ENCODE measurements around the gene CIAO3.

CIAO3 gene

DNA sequence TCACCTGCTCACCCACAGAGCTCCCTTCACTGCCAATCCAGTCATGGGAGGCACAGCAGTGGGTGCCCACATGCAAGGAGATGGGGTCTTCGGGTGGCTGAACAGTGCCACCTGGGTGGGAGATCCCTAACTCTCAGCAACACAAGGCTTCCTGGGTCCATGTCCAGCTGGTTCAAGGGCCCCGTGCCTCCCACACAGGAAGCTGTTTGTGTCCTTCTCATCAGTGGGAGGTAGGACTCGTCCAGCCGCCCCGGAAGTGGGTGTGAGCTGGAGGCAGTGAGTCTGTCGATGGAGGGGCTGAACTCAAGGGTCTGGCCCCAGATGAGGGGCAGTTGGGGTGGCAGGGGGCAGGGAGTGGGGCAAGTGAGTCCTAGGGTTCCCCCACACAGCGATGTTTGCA, 36.8 kb downstream of the CIAO3 start:
- no peaks in the 10 kb centered on the region for H3K27me3 ChIP-seq
- TF ChIP-seq, protein P1, sequence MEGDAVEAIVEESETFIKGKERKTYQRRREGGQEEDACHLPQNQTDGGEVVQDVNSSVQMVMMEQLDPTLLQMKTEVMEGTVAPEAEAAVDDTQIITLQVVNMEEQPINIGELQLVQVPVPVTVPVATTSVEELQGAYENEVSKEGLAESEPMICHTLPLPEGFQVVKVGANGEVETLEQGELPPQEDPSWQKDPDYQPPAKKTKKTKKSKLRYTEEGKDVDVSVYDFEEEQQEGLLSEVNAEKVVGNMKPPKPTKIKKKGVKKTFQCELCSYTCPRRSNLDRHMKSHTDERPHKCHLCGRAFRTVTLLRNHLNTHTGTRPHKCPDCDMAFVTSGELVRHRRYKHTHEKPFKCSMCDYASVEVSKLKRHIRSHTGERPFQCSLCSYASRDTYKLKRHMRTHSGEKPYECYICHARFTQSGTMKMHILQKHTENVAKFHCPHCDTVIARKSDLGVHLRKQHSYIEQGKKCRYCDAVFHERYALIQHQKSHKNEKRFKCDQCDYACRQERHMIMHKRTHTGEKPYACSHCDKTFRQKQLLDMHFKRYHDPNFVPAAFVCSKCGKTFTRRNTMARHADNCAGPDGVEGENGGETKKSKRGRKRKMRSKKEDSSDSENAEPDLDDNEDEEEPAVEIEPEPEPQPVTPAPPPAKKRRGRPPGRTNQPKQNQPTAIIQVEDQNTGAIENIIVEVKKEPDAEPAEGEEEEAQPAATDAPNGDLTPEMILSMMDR (IDR thresholded peaks at IDR 0.05; ENCODE audit: low read depth, low read length) = no peak

DNA sequence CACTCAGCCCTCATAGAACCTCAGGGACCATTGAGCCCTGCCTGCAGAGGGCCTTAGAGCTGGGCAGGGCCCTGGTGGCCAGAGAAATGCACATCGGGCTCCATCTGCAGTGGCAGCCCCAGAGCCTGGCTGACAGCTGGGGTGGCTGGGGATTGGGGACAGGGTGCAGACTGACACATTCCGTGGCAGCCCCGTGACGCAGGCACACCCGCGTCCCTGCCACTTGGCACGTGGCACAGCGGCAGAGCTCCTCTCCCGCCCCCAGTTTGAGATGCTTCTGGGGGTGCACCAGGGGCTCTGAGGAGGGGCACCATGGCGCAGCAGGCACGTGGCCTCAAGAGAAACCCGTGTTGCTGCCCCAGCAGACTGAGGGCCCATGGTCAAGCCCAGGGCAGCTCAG, 37.4 kb downstream of the CIAO3 start:
- Histone ChIP-seq H3K36me3 (peaks cover 9% of the 10 kb centered on the region), H3K27me3 (no peaks in the 10 kb centered on the region), H3K9me3 (no peaks in the 10 kb centered on the region), H3K4me1 (peaks cover 3% of the 10 kb centered on the region; the same call in 1 of the 2 replicates), H3K4me3 (ENCODE audit: low read depth, low read length) (no peak overlapping the region)
- TF ChIP-seq, protein P1 (IDR thresholded peaks at IDR 0.05; ENCODE audit: low read depth, low read length) = no peak
- no peak for DNase-seq

More for the DNA sequence above, 36.8 kb downstream of the CIAO3 start:
- peak overlapping the region; percentile 72; the same call in 1 of the 2 replicates for H3K4me3 ChIP-seq (ENCODE audit: low read depth, low read length)
- H3K4me1 ChIP-seq = peaks cover 4% of the 10 kb centered on the region
- no peak for DNase-seq
- peaks cover 9% of the 10 kb centered on the region for H3K36me3 ChIP-seq
- H3K9me3 ChIP-seq = no peaks in the 10 kb centered on the region

DNA sequence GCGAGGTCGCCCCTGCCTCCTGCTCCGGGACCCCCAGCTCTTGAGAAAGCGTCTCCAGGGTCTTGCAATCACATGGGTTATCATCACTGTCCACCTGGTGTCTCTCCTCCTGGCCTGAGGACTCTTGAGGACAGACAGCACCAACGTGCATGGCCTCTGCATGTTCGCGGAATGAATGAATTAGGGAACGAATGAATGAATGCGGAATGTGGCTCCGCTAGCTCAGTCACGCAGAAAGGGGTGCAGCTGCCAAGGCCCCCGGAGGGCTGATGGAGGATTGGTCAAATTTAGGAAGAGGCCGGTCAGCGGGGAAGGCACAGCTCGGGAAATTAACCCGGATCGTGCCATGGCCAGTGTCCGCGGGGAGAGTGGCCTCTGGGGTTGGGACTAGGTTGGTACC, 38.5 kb downstream of the CIAO3 start:
- H3K9me3 ChIP-seq = no peaks in the 10 kb centered on the region
- TF ChIP-seq, protein P1 (IDR thresholded peaks at IDR 0.05; ENCODE audit: low read depth, low read length) = no peak
- no peaks in the 10 kb centered on the region for H3K27me3 ChIP-seq
- peaks cover 12% of the 10 kb centered on the region for H3K36me3 ChIP-seq
- DNase-seq = no peak
- no peak overlapping the region for H3K4me3 ChIP-seq (ENCODE audit: low read depth, low read length)
- peaks cover 3% of the 10 kb centered on the region; the same call in 1 of the 2 replicates for H3K4me1 ChIP-seq

DNA sequence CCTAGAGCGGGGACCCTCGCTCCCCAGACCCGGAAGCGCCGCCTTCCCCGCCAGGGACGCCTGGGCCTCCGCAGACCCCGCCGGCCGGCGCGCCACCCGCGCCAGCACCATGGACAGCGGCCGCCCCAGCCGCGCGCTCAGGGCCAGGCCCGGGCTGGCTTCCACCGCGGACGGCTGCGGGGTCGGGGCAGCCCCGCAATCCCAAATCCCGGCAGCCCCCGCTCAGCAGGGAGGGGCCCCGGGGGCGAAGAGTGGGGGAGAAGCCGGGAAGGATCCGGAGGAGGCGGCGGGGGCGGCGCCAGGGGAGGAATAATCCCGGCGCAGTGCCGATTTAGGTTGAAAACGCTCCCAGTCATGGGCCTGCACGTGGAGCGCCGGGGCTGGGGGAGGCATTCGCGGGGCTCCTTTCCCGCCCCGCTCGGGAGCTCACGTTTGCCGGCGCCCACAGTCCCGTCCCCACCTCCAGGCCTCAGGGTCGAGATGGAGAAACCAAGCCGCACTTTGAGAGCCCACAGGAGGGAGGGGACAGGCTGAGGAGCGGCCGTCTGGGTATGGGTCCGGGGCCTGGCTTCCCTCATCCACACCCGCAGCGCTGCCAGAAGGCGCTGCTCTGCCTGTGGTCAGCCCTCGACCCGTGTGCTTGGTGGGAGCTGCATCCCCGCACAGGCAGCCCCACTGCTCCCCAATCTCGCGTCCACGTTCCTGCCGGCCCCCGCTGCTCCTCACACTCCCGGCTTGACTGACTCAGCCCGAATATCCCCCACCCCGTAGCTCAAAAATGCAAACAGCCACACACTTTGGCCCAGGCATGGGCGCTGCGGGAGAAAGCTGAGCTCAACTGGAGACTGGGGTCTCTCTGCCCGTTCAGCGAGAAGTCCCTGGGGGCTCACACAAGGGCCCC, 39.9 kb downstream of the CIAO3 start:
- Histone ChIP-seq H3K36me3 (peaks cover 12% of the 10 kb centered on the region), H3K4me1 (peaks cover 3% of the 10 kb centered on the region; the same call in 1 of the 2 replicates), H3K4me3 (ENCODE audit: low read depth, low read length) (no peak overlapping the region), H3K9me3 (no peaks in the 10 kb centered on the region), H3K27me3 (no peaks in the 10 kb centered on the region)
- TF ChIP-seq, protein P1 (IDR thresholded peaks at IDR 0.05; ENCODE audit: low read depth, low read length) = no peak
- DNase-seq = no peak

DNA sequence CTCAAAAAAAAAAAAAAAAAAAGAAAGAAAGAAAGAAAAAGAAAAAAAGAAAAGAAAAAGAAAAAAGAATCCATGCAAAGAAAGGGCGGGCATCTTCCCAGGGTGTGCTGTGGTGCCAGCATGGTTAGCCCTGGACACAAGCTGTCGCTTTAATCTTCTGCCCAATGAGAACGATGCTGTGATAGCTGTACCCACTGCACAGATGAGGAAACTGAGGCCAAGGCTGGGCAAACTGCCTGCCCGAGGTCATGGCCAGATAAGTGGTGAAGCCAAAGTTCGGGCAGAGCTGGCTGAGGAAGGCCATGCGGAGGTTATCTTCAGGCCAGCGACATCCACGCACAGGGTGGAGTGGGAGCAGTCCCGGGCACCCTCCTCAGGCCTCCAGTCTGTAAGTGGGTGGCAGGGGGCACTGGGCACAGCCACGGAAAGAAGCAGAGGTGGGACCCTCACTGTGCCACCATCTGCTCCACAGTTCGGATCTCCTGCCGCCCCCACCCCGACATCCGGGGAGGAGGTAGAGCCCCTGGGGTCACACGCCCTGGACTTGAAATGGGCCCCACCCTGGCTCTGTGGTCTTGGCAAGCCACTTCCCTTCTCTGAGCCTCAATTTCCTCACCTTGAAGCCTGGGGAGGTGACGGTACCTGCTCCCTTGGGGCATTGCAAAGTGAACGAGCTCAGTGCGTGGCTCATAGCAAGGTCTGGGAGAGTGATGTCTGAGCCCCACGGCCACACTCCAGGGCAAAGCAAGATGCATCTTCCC, 41.7 kb downstream of the CIAO3 start:
- H3K36me3 ChIP-seq = peaks cover 18% of the 10 kb centered on the region
- no peak overlapping the region for H3K4me3 ChIP-seq (ENCODE audit: low read depth, low read length)
- TF ChIP-seq, protein P1 (IDR thresholded peaks at IDR 0.05; ENCODE audit: low read depth, low read length) = no peak
- no peaks in the 10 kb centered on the region for H3K4me1 ChIP-seq
- no peaks in the 10 kb centered on the region for H3K27me3 ChIP-seq
- no peaks in the 10 kb centered on the region for H3K9me3 ChIP-seq
- no peak for DNase-seq

All from BE2C (cell line).